KMS-11 (cell line): Measurements from ENCODE around the gene TINAGL1.

Experiments used
- H2AFZ ChIP-seq: fragments of 200-600 bp; sonication (generic); 2 replicates; pipeline ENCODE4 v1.6.1; 2016; ENCODE audit warnings: antibody characterized with exemption, mixed run types, low read depth
- H3K27ac ChIP-seq: fragments of 200-600 bp; sonication (generic); 2 replicates; pipeline ENCODE4 v1.6.1; 2016; ENCODE audit warnings: mild to moderate bottlenecking, mixed run types
- H3K27me3 ChIP-seq: fragments of 200-600 bp; sonication (generic); 2 replicates; pipeline ENCODE4 v1.6.1; 2017; ENCODE audit warnings: mild to moderate bottlenecking, low read depth, mixed run types, moderate library complexity; ENCODE audit not compliant: insufficient read depth
- H3K36me3 ChIP-seq: fragments of 200-600 bp; sonication (generic); 2 replicates; pipeline ENCODE4 v1.6.1; 2017; ENCODE audit warnings: mild to moderate bottlenecking, mixed run types; ENCODE audit not compliant: insufficient read depth
- H3K4me1 ChIP-seq: fragments of 200-600 bp; sonication (generic); 2 replicates; pipeline ENCODE4 v1.6.1; 2016; ENCODE audit warnings: mild to moderate bottlenecking, low read depth, mixed run types; ENCODE audit not compliant: poor library complexity, severe bottlenecking
- H3K4me2 ChIP-seq: fragments of 200-600 bp; sonication (generic); 2 replicates; pipeline ENCODE4 v1.7.0; 2016; ENCODE audit warnings: mild to moderate bottlenecking, mixed run types
- H3K4me3 ChIP-seq: fragments of 200-600 bp; sonication (generic); IDR thresholded peaks from 2 replicates; pipeline ENCODE4 v1.6.1; 2017; ENCODE audit warnings: low read depth, low read length, mixed read lengths; ENCODE audit not compliant: insufficient read depth
- H3K79me2 ChIP-seq: fragments of 200-600 bp; sonication (generic); 2 replicates; pipeline ENCODE4 v1.6.1; 2016; ENCODE audit warnings: low read depth, mixed run types; ENCODE audit not compliant: insufficient read depth
- H3K9ac ChIP-seq: fragments of 200-600 bp; sonication (generic); 2 replicates; pipeline ENCODE4 v1.6.1; 2016; ENCODE audit warnings: mild to moderate bottlenecking, mixed run types
- H4K20me1 ChIP-seq: fragments of 200-600 bp; sonication (generic); 2 replicates; pipeline ENCODE4 v1.6.1; 2016; ENCODE audit warnings: mild to moderate bottlenecking, mixed run types; ENCODE audit not compliant: insufficient read depth
- TF ChIP-seq, protein P1 (sequence below): fragments of 200-600 bp; sonication (generic); conservative IDR thresholded peaks from 2 replicates; pipeline ENCODE4 v1.6.1; 2017; ENCODE audit warnings: low read depth, mild to moderate bottlenecking, antibody characterized with exemption, low read length, moderate library complexity, mixed read lengths

Gene TINAGL1

DNA sequence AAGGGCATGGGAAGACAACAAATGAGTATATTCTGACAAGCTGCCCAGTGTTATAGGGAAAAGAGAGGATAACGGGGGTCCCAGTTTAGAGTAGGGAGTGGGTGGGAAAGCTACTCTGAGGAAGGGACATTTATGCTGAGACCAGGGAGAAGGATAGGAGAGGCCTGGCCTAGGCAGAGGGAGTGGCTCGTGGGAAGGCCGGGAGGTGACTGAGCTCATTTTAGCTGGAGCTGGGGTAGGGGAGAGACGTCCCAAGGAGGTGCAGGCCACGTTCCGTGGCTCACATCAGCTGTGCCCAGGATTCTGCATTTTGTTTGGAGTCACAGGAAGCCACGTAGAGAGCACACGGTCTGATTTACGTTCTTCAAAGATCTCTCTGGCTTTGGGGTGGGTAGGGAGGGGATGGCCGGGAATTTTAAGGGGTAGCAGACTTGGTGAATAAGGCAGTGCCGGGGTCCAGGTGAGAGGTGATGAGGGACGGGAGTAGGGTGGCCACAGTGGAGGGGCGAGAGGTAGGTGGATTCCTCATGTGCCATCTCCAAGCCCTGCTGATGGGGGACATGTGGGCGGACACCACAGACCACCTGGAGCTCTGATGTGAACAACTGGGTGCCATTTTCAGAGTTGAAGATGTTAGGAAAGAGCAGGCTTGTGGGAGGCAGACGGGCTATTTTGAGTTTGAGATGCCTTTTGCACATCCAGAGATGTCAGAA is 4.7 kb downstream of the TINAGL1 start:
- Histone ChIP-seq H3K4me2 (no peak overlapping the region), H3K79me2 (no peaks in the 10 kb centered on the region), H3K9ac (no peak overlapping the region), H3K36me3 (no peaks in the 10 kb centered on the region), H3K4me1 (no peaks in the 10 kb centered on the region), H2AFZ (no peak overlapping the region), H3K4me3 (no peak overlapping the region), H3K27me3 (no peaks in the 10 kb centered on the region; the same call in 1 of the 2 replicates), H3K27ac (no peak overlapping the region), H4K20me1 (no peaks in the 10 kb centered on the region)
- TF ChIP-seq, protein P1, sequence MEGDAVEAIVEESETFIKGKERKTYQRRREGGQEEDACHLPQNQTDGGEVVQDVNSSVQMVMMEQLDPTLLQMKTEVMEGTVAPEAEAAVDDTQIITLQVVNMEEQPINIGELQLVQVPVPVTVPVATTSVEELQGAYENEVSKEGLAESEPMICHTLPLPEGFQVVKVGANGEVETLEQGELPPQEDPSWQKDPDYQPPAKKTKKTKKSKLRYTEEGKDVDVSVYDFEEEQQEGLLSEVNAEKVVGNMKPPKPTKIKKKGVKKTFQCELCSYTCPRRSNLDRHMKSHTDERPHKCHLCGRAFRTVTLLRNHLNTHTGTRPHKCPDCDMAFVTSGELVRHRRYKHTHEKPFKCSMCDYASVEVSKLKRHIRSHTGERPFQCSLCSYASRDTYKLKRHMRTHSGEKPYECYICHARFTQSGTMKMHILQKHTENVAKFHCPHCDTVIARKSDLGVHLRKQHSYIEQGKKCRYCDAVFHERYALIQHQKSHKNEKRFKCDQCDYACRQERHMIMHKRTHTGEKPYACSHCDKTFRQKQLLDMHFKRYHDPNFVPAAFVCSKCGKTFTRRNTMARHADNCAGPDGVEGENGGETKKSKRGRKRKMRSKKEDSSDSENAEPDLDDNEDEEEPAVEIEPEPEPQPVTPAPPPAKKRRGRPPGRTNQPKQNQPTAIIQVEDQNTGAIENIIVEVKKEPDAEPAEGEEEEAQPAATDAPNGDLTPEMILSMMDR = no peak

GRCh38 chr1:31581821-31582810 is 5.8 kb downstream of the TINAGL1 start:
- Histone ChIP-seq H3K4me2 (no peak overlapping the region), H3K4me1 (no peaks in the 10 kb centered on the region), H3K4me3 (no peak overlapping the region), H3K27ac (no peak overlapping the region), H3K36me3 (no peaks in the 10 kb centered on the region), H4K20me1 (no peaks in the 10 kb centered on the region), H2AFZ (no peak overlapping the region), H3K27me3 (peaks cover 3% of the 10 kb centered on the region; the same call in 1 of the 2 replicates), H3K79me2 (no peaks in the 10 kb centered on the region), H3K9ac (no peak overlapping the region)
- TF ChIP-seq, protein P1 = no peak

DNA sequence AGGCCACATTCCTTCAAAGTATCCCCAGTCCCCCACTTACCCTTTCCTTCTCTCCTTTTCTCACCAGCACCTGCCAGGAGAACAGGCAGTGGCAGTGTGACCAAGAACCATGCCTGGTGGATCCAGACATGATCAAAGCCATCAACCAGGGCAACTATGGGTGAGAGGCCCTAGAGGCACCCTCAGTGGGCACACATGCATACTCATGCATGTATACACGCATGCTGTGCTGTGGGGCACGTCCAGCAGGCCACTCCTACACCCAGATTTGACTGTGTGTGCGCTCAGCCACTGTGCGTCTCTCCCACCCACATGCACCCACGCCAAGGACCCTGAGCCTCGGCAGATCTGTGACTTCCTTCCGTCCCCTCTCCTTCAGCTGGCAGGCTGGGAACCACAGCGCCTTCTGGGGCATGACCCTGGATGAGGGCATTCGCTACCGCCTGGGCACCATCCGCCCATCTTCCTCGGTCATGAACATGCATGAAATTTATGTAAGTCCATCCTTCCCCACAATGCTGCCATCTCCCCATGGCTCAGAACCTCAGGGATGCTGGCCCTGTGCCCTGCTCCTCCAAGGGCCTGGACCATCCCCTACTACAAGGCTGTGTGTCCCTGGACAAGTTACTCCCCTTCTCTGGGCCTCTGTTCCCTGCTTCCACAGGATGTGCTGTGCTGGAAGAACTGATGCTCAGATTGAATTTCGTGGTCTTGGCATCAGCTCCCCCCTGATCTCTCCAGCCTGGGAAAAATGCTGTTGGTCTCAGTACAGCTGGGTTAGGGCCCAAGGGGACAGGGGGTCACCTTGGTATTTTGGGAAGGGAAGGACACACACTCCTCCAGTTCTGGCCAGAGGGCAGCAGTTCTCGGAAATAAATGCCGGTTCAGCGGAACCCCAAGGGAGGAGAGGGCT is 7.0 kb downstream of the TINAGL1 start:
- Histone ChIP-seq H3K79me2 (no peaks in the 10 kb centered on the region), H3K27me3 (peaks cover 3% of the 10 kb centered on the region; the same call in 1 of the 2 replicates), H3K4me3 (no peak overlapping the region), H2AFZ (no peak overlapping the region), H3K9ac (no peak overlapping the region), H4K20me1 (no peaks in the 10 kb centered on the region), H3K36me3 (no peaks in the 10 kb centered on the region), H3K4me2 (no peak overlapping the region), H3K27ac (no peak overlapping the region), H3K4me1 (no peaks in the 10 kb centered on the region)
- TF ChIP-seq, protein P1 = no peak
